Keratinocyte (primary cell): ENCODE measurements around the gene VPS8. TPM values are rescaled to one million over a fixed set of nuclear protein-coding genes. Genes with fewer than 3 reads are reported as not detected.

Experiments used
- DNase-seq: peaks from one replicate; pipeline ENCODE4 v3.0.0-alpha.2; 2011; ENCODE audit warnings: low read depth, missing footprints, low spot score
- FAIRE-seq: peaks from 2 replicates; lab custom pipeline; 2011; peaks lifted over from hg19 to GRCh38; lab: Jason Lieb, UNC
- H2AFZ ChIP-seq: 2 replicates; pipeline ENCODE4 v1.6.0; 2012; ENCODE audit warnings: low read length, control low read depth, inconsistent platforms; ENCODE audit not compliant: control insufficient read depth
- H3K27ac ChIP-seq: 2 replicates; pipeline ENCODE4 v1.5.1; 2011; ENCODE audit warnings: low read length; ENCODE audit not compliant: control insufficient read depth, insufficient read depth
- H3K27me3 ChIP-seq: 3 replicates; pipeline ENCODE4 v1.6.0; 2011; ENCODE audit warnings: low read length; ENCODE audit not compliant: control insufficient read depth, insufficient read depth; ENCODE audit errors: extremely low read depth
- H3K36me3 ChIP-seq, 2 experiments: 2 replicates in 1 of 2; 3 replicates in 1 of 2; pipeline ENCODE4 v1.5.1; 2011; ENCODE audit warnings: low read length in 2 of 2, mild to moderate bottlenecking in 1 of 2; ENCODE audit not compliant: control insufficient read depth in 2 of 2, insufficient read depth in 2 of 2; ENCODE audit errors: extremely low read depth in 1 of 2
- H3K4me1 ChIP-seq: 3 replicates; pipeline ENCODE4 v1.5.1; 2011; ENCODE audit warnings: low read length; ENCODE audit not compliant: control insufficient read depth, insufficient read depth; ENCODE audit errors: extremely low read depth
- H3K4me2 ChIP-seq: 3 replicates; pipeline ENCODE4 v1.6.0; 2011; ENCODE audit warnings: low read depth, low read length; ENCODE audit not compliant: control insufficient read depth, insufficient read depth; ENCODE audit errors: extremely low read depth
- H3K4me3 ChIP-seq, 3 experiments: fragments of 200-600 bp in 1 of 3; sonication (generic) in 1 of 3; 2 replicates in 2 of 3; 3 replicates in 1 of 3; pipeline ENCODE4 v1.5.1; 2011 to 2016; ENCODE audit warnings: low read length in 3 of 3, mild to moderate bottlenecking in 3 of 3, control low read depth in 2 of 3, inconsistent platforms in 1 of 3, low read depth in 1 of 3, mixed read lengths in 1 of 3, mixed run types in 1 of 3, moderate library complexity in 1 of 3; ENCODE audit not compliant: control insufficient read depth in 2 of 3, insufficient read depth in 2 of 3; ENCODE audit errors: extremely low read depth in 1 of 3
- H3K79me2 ChIP-seq: 2 replicates; pipeline ENCODE4 v1.6.0; 2012; ENCODE audit warnings: low read length; ENCODE audit not compliant: control insufficient read depth, insufficient read depth
- H3K9ac ChIP-seq: 3 replicates; pipeline ENCODE4 v1.6.0; 2011; ENCODE audit warnings: low read length; ENCODE audit not compliant: control insufficient read depth, insufficient read depth; ENCODE audit errors: extremely low read depth
- H3K9me1 ChIP-seq: 3 replicates; pipeline ENCODE4 v1.6.0; 2011; ENCODE audit warnings: low read length; ENCODE audit not compliant: control insufficient read depth, insufficient read depth; ENCODE audit errors: extremely low read depth
- H3K9me3 ChIP-seq: 2 replicates; pipeline ENCODE4 v1.5.1; 2012; ENCODE audit warnings: low read depth, low read length; ENCODE audit not compliant: control insufficient read depth
- H4K20me1 ChIP-seq: 3 replicates; pipeline ENCODE4 v1.6.0; 2011; ENCODE audit warnings: low read length; ENCODE audit not compliant: control insufficient read depth, insufficient read depth; ENCODE audit errors: extremely low read depth
- EZH2 ChIP-seq: IDR thresholded peaks from one replicate; pipeline ENCODE4 v1.6.1; 2012; ENCODE audit warnings: inconsistent platforms, mild to moderate bottlenecking, low read length, moderate library complexity
- dilution Hi-C: fragments of 300-500 bp; cut with MboI; formaldehyde crosslinking; loops from one replicate; pipeline ENCODE4 v1.7.0; 2020; ENCODE audit warnings: low sequenced_read_pairs; ENCODE audit not compliant: extremely low pct_ligation_motif_present
- polyA plus RNA-seq, 5 experiments: library from polyadenylated mRNA; depleted of rRNA in 3 of 5; stranded (reverse) in 3 of 5; stranded (forward) in 1 of 5; unstranded in 1 of 5; fragments of >200 nt; gene quantifications; 1 replicate in 1 of 5; 2 replicates in 3 of 5; 3 replicates in 1 of 5; pipeline versions ENCODE4 v1.2.1 to v1.2.3, GENCODE V29; 2011 to 2012; ENCODE audit warnings: missing spikeins in 2 of 5, low read depth in 1 of 5, low replicate concordance in 1 of 5
- TF ChIP-seq, protein P1 (sequence below), 3 experiments: IDR thresholded peaks in 1 of 3; conservative IDR thresholded peaks in 1 of 3; optimal IDR thresholded peaks in 1 of 3; 2 replicates in 2 of 3; 3 replicates in 1 of 3; pipeline versions ENCODE3 to v1.5.1; 2011; ENCODE audit warnings: low read length in 3 of 3, mild to moderate bottlenecking in 3 of 3, moderate library complexity in 2 of 3, control low read depth in 1 of 3, inconsistent platforms in 1 of 3; ENCODE audit not compliant: insufficient read depth in 2 of 3; ENCODE audit errors: extremely low read depth in 1 of 3

The VPS8 gene
- polyA plus RNA-seq, 1 donor (not counting 4 experiments of a cell fraction or from before 2014, with no cell fraction given), result 28.4 TPM

DNA sequence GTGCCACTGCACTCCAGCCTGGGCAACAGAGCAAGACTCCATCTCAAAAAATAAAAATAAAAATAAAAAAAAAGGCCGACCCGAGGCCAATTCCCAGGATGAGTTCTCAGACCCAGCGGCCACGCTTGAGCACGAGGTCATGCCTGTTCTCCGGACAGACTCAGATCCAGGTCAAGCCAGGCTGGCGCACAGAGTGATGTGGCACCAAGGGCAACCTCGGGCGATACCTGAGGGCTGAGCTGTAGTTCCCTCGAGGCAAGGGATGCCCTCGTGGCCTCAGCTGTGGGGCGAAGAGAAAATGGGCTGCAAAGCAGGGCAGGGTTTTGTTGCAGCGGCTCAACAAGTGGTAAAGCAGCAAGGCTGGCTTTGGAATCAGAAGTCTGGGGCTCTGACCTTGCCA is 263.6 kb downstream of the VPS8 start:
- no peaks in the 10 kb centered on the region for H3K79me2 ChIP-seq
- no peaks in the 10 kb centered on the region for H3K9me3 ChIP-seq
- no peaks in the 10 kb centered on the region for H3K9me1 ChIP-seq
- H2AFZ ChIP-seq, result no peak overlapping the region
- H3K27me3 ChIP-seq, result no peaks in the 10 kb centered on the region
- H4K20me1 ChIP-seq, result no peaks in the 10 kb centered on the region
- H3K27ac ChIP-seq, result no peak overlapping the region
- dilution Hi-C loops, result no loop called here
- H3K9ac ChIP-seq, result no peak overlapping the region
- no peaks in the 10 kb centered on the region for H3K36me3 ChIP-seq
- H3K4me3 ChIP-seq, result no peak overlapping the region
- DNase-seq (no peak), FAIRE-seq (no peak)
- peaks cover 2% of the 10 kb centered on the region for H3K4me1 ChIP-seq
- H3K4me2 ChIP-seq, result no peak overlapping the region
- TF ChIP-seq, protein P1, sequence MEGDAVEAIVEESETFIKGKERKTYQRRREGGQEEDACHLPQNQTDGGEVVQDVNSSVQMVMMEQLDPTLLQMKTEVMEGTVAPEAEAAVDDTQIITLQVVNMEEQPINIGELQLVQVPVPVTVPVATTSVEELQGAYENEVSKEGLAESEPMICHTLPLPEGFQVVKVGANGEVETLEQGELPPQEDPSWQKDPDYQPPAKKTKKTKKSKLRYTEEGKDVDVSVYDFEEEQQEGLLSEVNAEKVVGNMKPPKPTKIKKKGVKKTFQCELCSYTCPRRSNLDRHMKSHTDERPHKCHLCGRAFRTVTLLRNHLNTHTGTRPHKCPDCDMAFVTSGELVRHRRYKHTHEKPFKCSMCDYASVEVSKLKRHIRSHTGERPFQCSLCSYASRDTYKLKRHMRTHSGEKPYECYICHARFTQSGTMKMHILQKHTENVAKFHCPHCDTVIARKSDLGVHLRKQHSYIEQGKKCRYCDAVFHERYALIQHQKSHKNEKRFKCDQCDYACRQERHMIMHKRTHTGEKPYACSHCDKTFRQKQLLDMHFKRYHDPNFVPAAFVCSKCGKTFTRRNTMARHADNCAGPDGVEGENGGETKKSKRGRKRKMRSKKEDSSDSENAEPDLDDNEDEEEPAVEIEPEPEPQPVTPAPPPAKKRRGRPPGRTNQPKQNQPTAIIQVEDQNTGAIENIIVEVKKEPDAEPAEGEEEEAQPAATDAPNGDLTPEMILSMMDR (optimal IDR thresholded peaks at IDR 0.05 in 1 of 3, IDR thresholded peaks at IDR 0.05 in 1 of 3, conservative IDR thresholded peaks at IDR 0.05 in 1 of 3; ENCODE audit: extremely low read depth in 1 of 3, insufficient read depth in 2 of 3, low read length in 3 of 3), result no peak
- TF ChIP-seq EZH2, result no peak

DNA sequence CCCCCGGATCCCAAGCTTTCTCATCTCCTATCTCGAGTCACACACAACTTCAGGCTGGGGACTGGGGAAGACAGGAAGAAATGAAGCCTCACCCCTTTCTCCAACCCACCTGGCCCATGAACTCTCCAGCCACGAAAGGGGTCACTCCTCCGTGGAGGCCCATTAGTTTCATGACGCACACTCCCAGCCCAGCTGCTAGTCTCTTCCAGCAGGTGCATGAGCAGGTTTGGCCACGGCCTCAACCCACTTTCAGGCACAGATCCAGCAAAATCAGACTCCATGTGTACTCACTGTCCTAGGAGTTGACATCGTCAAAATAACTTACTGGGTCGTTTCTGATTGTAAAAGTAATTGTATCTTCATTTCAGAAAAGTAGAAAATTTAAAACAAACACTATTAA is 264.3 kb downstream of the VPS8 start:
- H3K9ac ChIP-seq, result no peak overlapping the region
- FAIRE-seq (no peak), DNase-seq (no peak)
- H3K9me3 ChIP-seq, result no peaks in the 10 kb centered on the region
- no peaks in the 10 kb centered on the region for H3K27me3 ChIP-seq
- no peak overlapping the region for H2AFZ ChIP-seq
- H3K9me1 ChIP-seq, result no peaks in the 10 kb centered on the region
- H3K79me2 ChIP-seq, result no peaks in the 10 kb centered on the region
- H3K4me3 ChIP-seq, result no peak overlapping the region
- H3K4me2 ChIP-seq, result no peak overlapping the region
- H3K27ac ChIP-seq, result no peak overlapping the region
- no peaks in the 10 kb centered on the region for H4K20me1 ChIP-seq
- H3K36me3 ChIP-seq, result no peaks in the 10 kb centered on the region
- dilution Hi-C loops, result no loop called here
- no peak for TF ChIP-seq EZH2
- TF ChIP-seq, protein P1 (optimal IDR thresholded peaks at IDR 0.05 in 1 of 3, IDR thresholded peaks at IDR 0.05 in 1 of 3, conservative IDR thresholded peaks at IDR 0.05 in 1 of 3; ENCODE audit: extremely low read depth in 1 of 3, insufficient read depth in 2 of 3, low read length in 3 of 3), result no peak
- peaks cover 2% of the 10 kb centered on the region for H3K4me1 ChIP-seq
